ENCODE results near the gene UGGT1. TPM values are rescaled to one million over a fixed set of nuclear protein-coding genes. Genes with fewer than 3 reads are reported as not detected.

UGGT1 gene
- total and polyA plus RNA-seq, 7 donors, result 1.8 to 47.9 (median 21.5) TPM

- WGBS, 2 donors, result 93% methylated on average over 2 of the region's 2 CpGs
- H3K36me3 ChIP-seq, result peaks cover 7 to 87% (median 24%) of the 10 kb centered on the region in 4 donors
These were observed 71.3 kb downstream of the UGGT1 start for GRCh38 chr2:128162266-128162665.

GRCh38 chr2:128164311-128164710, 73.3 kb downstream of the UGGT1 start:
- DNase-seq, result no peak
- intact Hi-C loops (cut with DNase I), result no loop called here
- Histone ChIP-seq H3K4me1 (no peaks in the 10 kb centered on the region), H3K4me3 (no peak overlapping the region), H3K36me3 (peaks cover 12 to 85% (median 22%) of the 10 kb centered on the region in 4 donors), H3K27ac (no peak overlapping the region), H3K9me3 (no peaks in the 10 kb centered on the region), H3K27me3 (no peaks in the 10 kb centered on the region)
- TF ChIP-seq CTCF (IDR thresholded peaks at IDR 0.05), result no peak
- TF ChIP-seq POLR2A (IDR thresholded peaks at IDR 0.05), result no peak
- TF ChIP-seq EP300 (IDR thresholded peaks at IDR 0.05), result no peak
- no peak for TF ChIP-seq POLR2AphosphoS5 (IDR thresholded peaks at IDR 0.05)
- 95 to 96% methylated on average over 2 of the region's 2 CpGs for WGBS, 2 donors

More at GRCh38 chr2:128162266-128162665, 71.3 kb downstream of the UGGT1 start:
- Histone ChIP-seq H3K4me3 (no peak overlapping the region), H3K9me3 (no peaks in the 10 kb centered on the region), H3K27ac (no peak overlapping the region), H3K4me1 (no peaks in the 10 kb centered on the region), H3K27me3 (no peaks in the 10 kb centered on the region)
- TF ChIP-seq EP300 (IDR thresholded peaks at IDR 0.05) (no peak), POLR2AphosphoS5 (IDR thresholded peaks at IDR 0.05) (no peak), CTCF (IDR thresholded peaks at IDR 0.05) (no peak), POLR2A (IDR thresholded peaks at IDR 0.05) (no peak)
- intact Hi-C loops (cut with DNase I), result no loop called here
- DNase-seq, result no peak

GRCh38 chr2:128166746-128167353, 75.8 kb downstream of the UGGT1 start:
- H3K36me3 ChIP-seq, result peaks cover 5 to 85% (median 24%) of the 10 kb centered on the region in 4 donors
- H3K27me3 ChIP-seq, result no peaks in the 10 kb centered on the region
- no peak for DNase-seq
- no peak overlapping the region for H3K27ac ChIP-seq
- H3K4me1 ChIP-seq, result no peaks in the 10 kb centered on the region
- 81 to 86% methylated on average over 4 of the region's 4 CpGs for WGBS, 2 donors
- H3K9me3 ChIP-seq, result no peaks in the 10 kb centered on the region
- intact Hi-C loops (cut with DNase I), result no loop called here
- TF ChIP-seq EP300 (IDR thresholded peaks at IDR 0.05) (no peak), POLR2A (IDR thresholded peaks at IDR 0.05) (no peak), POLR2AphosphoS5 (IDR thresholded peaks at IDR 0.05) (no peak), CTCF (IDR thresholded peaks at IDR 0.05) (no peak)
- no peak overlapping the region for H3K4me3 ChIP-seq

- no peak for TF ChIP-seq POLR2AphosphoS5 (IDR thresholded peaks at IDR 0.05)
- no peak for TF ChIP-seq CTCF (IDR thresholded peaks at IDR 0.05)
- no peak for TF ChIP-seq POLR2A (IDR thresholded peaks at IDR 0.05)
- no peak for TF ChIP-seq EP300 (IDR thresholded peaks at IDR 0.05)
- intact Hi-C loops (cut with DNase I), result no loop called here
- no peak overlapping the region for H3K4me3 ChIP-seq
- peaks cover 12 to 93% (median 36%) of the 10 kb centered on the region in 4 donors for H3K36me3 ChIP-seq
- DNase-seq, result no peak
- no peaks in the 10 kb centered on the region for H3K27me3 ChIP-seq
- 88 to 90% methylated on average over 4 of the region's 4 CpGs for WGBS, 2 donors
- no peaks in the 10 kb centered on the region for H3K4me1 ChIP-seq
- no peak overlapping the region for H3K27ac ChIP-seq
- H3K9me3 ChIP-seq, result no peaks in the 10 kb centered on the region
These were observed 78.1 kb downstream of the UGGT1 start for GRCh38 chr2:128169094-128169493.

- no peak overlapping the region for H3K27ac ChIP-seq
- H3K36me3 ChIP-seq, result peaks cover 12 to 95% (median 39%) of the 10 kb centered on the region in 4 donors
These were observed 78.5 kb downstream of the UGGT1 start for GRCh38 chr2:128169497-128169896.

More at GRCh38 chr2:128169497-128169896, 78.5 kb downstream of the UGGT1 start:
- 79% methylated on average over 3 of the region's 3 CpGs for WGBS, 2 donors
- H3K27me3 ChIP-seq, result no peaks in the 10 kb centered on the region
- no peak overlapping the region for H3K4me3 ChIP-seq
- H3K4me1 ChIP-seq, result no peaks in the 10 kb centered on the region
- no peak for DNase-seq
- intact Hi-C loops (cut with DNase I), result no loop called here
- TF ChIP-seq CTCF (IDR thresholded peaks at IDR 0.05) (no peak), POLR2AphosphoS5 (IDR thresholded peaks at IDR 0.05) (no peak), EP300 (IDR thresholded peaks at IDR 0.05) (no peak), POLR2A (IDR thresholded peaks at IDR 0.05) (no peak)
- no peaks in the 10 kb centered on the region for H3K9me3 ChIP-seq
